Neuronal stem cell (in vitro differentiated cells): Measurements from ENCODE around the gene TOM1L2.

Experiments used
- DNase-seq: peaks from one replicate; pipeline ENCODE4 v3.0.0-alpha.2; 2013; ENCODE audit warnings: low spot score
- H2AFZ ChIP-seq: one replicate; pipeline ENCODE4 v1.6.1; 2013; ENCODE audit warnings: mild to moderate bottlenecking, low read length, inconsistent platforms
- H2AK5ac ChIP-seq: 2 replicates; pipeline ENCODE4 v1.6.1; 2013; ENCODE audit warnings: low read depth, mild to moderate bottlenecking, inconsistent platforms, low read length, moderate library complexity, mixed read lengths
- H2BK120ac ChIP-seq: 2 replicates; pipeline ENCODE4 v1.6.1; 2013; ENCODE audit warnings: low read depth, mild to moderate bottlenecking, inconsistent platforms, low read length, moderate library complexity, mixed read lengths
- H2BK12ac ChIP-seq: one replicate; pipeline ENCODE4 v1.6.1; 2013; ENCODE audit warnings: low read length, inconsistent platforms
- H2BK15ac ChIP-seq: 2 replicates; pipeline ENCODE4 v1.6.1; 2013; ENCODE audit warnings: mild to moderate bottlenecking, low read length, inconsistent platforms, mixed read lengths
- H2BK5ac ChIP-seq: one replicate; pipeline ENCODE4 v1.6.1; 2013; ENCODE audit warnings: inconsistent platforms, mild to moderate bottlenecking, low read length, moderate library complexity
- H3K14ac ChIP-seq: one replicate; pipeline ENCODE4 v1.6.1; 2013; ENCODE audit warnings: low read length, inconsistent platforms
- H3K18ac ChIP-seq: 2 replicates; pipeline ENCODE4 v1.6.1; 2013; ENCODE audit warnings: low read length, inconsistent platforms
- H3K23ac ChIP-seq: 2 replicates; pipeline ENCODE4 v1.6.1; 2013; ENCODE audit warnings: low read depth, mild to moderate bottlenecking, mixed read lengths, low read length, inconsistent platforms; ENCODE audit not compliant: poor library complexity
- H3K27ac ChIP-seq: replicated peaks from 3 replicates; pipeline ENCODE4 v1.5.1; 2013; ENCODE audit warnings: low read length, inconsistent platforms
- H3K27me3 ChIP-seq, 3 experiments: 2 replicates each; pipeline ENCODE4 v1.6.1; 2013; ENCODE audit warnings: low read length in 3 of 3, mild to moderate bottlenecking in 2 of 3, inconsistent platforms in 1 of 3, low read depth in 1 of 3, mixed read lengths in 1 of 3, moderate library complexity in 1 of 3; ENCODE audit not compliant: control insufficient read depth in 3 of 3, insufficient read depth in 3 of 3
- H3K36me3 ChIP-seq, 2 donors: replicated peaks in 1 of 2; 2 replicates each; pipeline ENCODE4 v1.6.1; 2013; ENCODE audit warnings: low read length in 2 of 2; ENCODE audit not compliant: control insufficient read depth in 2 of 2, insufficient read depth in 2 of 2
- H3K4ac ChIP-seq: 2 replicates; pipeline ENCODE4 v1.6.1; 2013; ENCODE audit warnings: inconsistent platforms, mild to moderate bottlenecking, low read length, moderate library complexity
- H3K4me1 ChIP-seq, 2 donors: 1 replicate in 1 of 2; 2 replicates in 1 of 2; pipeline ENCODE4 v1.6.1; 2013; ENCODE audit warnings: low read length in 2 of 2, low read depth in 1 of 2; ENCODE audit not compliant: control insufficient read depth in 2 of 2, insufficient read depth in 1 of 2
- H3K4me2 ChIP-seq: one replicate; pipeline ENCODE4 v1.6.1; 2013; ENCODE audit warnings: mild to moderate bottlenecking, low read length, inconsistent platforms; ENCODE audit not compliant: insufficient read depth, poor library complexity, severe bottlenecking
- H3K4me3 ChIP-seq, 2 donors: 2 replicates each; pipeline ENCODE4 v1.5.1; 2013; ENCODE audit warnings: low read length in 2 of 2, mild to moderate bottlenecking in 2 of 2, inconsistent platforms in 1 of 2, moderate library complexity in 1 of 2
- H3K79me1 ChIP-seq: one replicate; pipeline ENCODE4 v1.6.1; 2013; ENCODE audit warnings: low read depth, mild to moderate bottlenecking, inconsistent platforms, low read length, moderate library complexity
- H3K9ac ChIP-seq: one replicate; pipeline ENCODE4 v1.6.1; 2013; ENCODE audit warnings: mild to moderate bottlenecking, low read depth, low read length, inconsistent platforms; ENCODE audit not compliant: poor library complexity
- H3K9me3 ChIP-seq, 2 donors: replicated peaks in 1 of 2; 2 replicates each; pipeline versions ENCODE3 to v1.6.1; 2013; ENCODE audit warnings: low read length in 2 of 2, mild to moderate bottlenecking in 2 of 2, inconsistent platforms in 1 of 2, low read depth in 1 of 2, mixed read lengths in 1 of 2, moderate library complexity in 1 of 2; ENCODE audit not compliant: control insufficient read depth in 2 of 2, insufficient read depth in 1 of 2
- H4K8ac ChIP-seq: one replicate; pipeline ENCODE4 v1.6.1; 2013; ENCODE audit warnings: low read depth, mild to moderate bottlenecking, inconsistent platforms, low read length, moderate library complexity
- H4K91ac ChIP-seq: one replicate; pipeline ENCODE4 v1.6.1; 2013; ENCODE audit warnings: low read length, low read depth, mild to moderate bottlenecking, inconsistent platforms; ENCODE audit not compliant: poor library complexity
- WGBS, 2 donors: extraction: QIAGEN DNeasy Blood & Tissue Kit; methylation state at CpG; one replicate each; pipeline ENCODE4 v1.1.7; 2013; ENCODE audit warnings: missing lambda C conversion rate in 2 of 2, mixed read lengths in 1 of 2; ENCODE audit not compliant: insufficient read length in 2 of 2, insufficient replicate concordance in 1 of 2; ENCODE audit errors: extremely low coverage in 2 of 2; 5-methylcytosine and 5-hydroxymethylcytosine counted together

Gene TOM1L2

DNA sequence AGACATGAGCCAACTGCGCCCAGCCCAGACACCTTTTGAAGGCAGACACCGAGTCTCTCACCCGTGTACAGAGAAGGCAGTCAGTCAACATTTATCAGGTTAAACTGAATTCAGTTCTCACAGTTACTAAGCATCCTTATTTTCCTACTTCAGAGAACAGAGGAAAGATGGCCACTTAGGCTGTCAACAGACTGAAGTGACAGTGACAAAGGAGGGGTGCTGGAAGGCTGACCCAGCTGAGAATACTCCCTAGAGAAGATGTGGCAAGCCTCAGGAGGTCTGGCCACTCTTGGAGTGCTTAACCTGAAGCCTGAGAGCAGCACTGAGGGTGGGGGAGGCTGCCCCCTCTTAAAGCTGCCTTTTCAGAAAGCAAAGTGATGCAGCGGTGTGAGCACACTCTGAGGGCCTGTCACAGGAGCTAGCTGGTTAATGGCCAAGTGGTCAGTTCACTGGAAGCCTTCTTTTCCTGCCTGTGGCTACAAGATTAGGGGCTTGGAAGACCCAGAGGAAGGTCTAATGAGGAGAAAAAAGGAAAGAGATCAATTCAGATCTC is 84.4 kb downstream of the TOM1L2 start:
- Histone ChIP-seq H3K36me3 (no peaks in the 10 kb centered on the region), H2AK5ac (no peak overlapping the region), H3K9ac (no peak overlapping the region), H3K9me3 (no peaks in the 10 kb centered on the region), H3K23ac (no peak overlapping the region), H3K4me1 (peaks cover 10 to 22% of the 10 kb centered on the region in 2 donors), H2BK5ac (no peak overlapping the region), H3K79me1 (no peaks in the 10 kb centered on the region), H3K4ac (no peak overlapping the region), H2BK12ac (no peak overlapping the region), H3K27me3 (no peaks in the 10 kb centered on the region), H3K4me2 (no peak overlapping the region), H4K8ac (no peak overlapping the region), H2BK120ac (no peak overlapping the region), H2BK15ac (no peak overlapping the region), H3K18ac (no peak overlapping the region), H3K14ac (no peak overlapping the region), H3K4me3 (no peak overlapping the region), H3K27ac (no peak overlapping the region), H4K91ac (no peak overlapping the region), H2AFZ (no peak overlapping the region)
- no CpG with 5 or more reads among the region's 4 CpGs for WGBS, 2 donors
- DNase-seq, result no peak

DNA sequence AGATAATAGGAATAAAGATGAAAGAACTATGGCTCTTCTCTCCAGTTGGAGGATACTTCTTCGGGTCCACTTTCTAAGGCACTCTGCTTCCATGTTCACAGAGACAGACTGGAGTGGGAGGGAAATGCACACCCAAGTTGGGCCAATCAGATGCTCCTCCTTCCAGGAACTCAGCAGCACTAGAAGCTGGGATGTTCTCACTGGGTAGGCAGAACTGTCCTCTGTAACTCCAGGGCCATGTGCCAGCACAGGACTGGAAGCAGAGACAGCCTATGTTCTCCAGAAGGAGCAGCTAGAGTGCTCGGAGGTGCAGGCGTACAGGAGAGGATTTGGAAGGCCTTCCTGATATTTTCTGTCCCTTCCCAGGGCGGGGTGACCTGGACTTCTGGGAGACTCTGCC is 85.5 kb downstream of the TOM1L2 start:
- Histone ChIP-seq H4K8ac (no peak overlapping the region), H2BK5ac (no peak overlapping the region), H3K9ac (no peak overlapping the region), H3K4me3 (no peak overlapping the region), H2BK120ac (no peak overlapping the region), H3K18ac (no peak overlapping the region), H3K36me3 (no peaks in the 10 kb centered on the region), H3K27me3 (no peaks in the 10 kb centered on the region), H3K27ac (no peak overlapping the region), H2AK5ac (no peak overlapping the region), H4K91ac (no peak overlapping the region), H3K4me2 (no peak overlapping the region), H3K14ac (no peak overlapping the region), H3K23ac (no peak overlapping the region), H3K4me1 (peaks cover 10 to 18% of the 10 kb centered on the region in 2 donors), H3K79me1 (no peaks in the 10 kb centered on the region), H2AFZ (no peak overlapping the region), H2BK12ac (no peak overlapping the region), H2BK15ac (no peak overlapping the region), H3K9me3 (no peaks in the 10 kb centered on the region), H3K4ac (no peak overlapping the region)
- no peak for DNase-seq
- WGBS, 2 donors, result no CpG with 5 or more reads among the region's 4 CpGs

DNA sequence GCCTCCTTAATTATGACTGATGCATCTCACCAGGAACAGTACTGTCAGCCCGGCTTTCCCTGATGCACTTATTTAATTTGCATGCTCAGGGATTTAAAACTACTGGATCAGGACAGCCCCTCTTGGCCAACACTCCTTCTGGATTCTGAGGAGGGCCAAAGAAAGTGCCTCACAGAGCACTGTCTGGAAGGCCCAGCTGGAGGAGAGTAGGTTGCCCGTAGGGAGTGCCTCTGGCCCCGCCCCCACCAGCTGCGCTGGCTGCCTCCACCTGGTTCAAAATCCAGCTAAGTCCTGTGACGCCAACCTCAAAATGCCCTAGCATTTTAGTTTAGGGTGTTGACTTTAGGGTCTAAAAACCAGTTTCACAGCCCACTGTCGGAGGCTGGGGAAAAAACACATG is 86.0 kb downstream of the TOM1L2 start:
- Histone ChIP-seq H3K4me3 (no peak overlapping the region), H3K79me1 (no peaks in the 10 kb centered on the region), H4K91ac (no peak overlapping the region), H2AK5ac (no peak overlapping the region), H3K4me1 (peaks cover 10 to 18% of the 10 kb centered on the region in 2 donors), H4K8ac (no peak overlapping the region), H3K18ac (no peak overlapping the region), H2BK5ac (no peak overlapping the region), H3K27me3 (no peaks in the 10 kb centered on the region), H2BK120ac (no peak overlapping the region), H3K9ac (no peak overlapping the region), H3K36me3 (no peaks in the 10 kb centered on the region), H3K23ac (no peak overlapping the region), H3K9me3 (no peaks in the 10 kb centered on the region), H3K4ac (no peak overlapping the region), H2AFZ (no peak overlapping the region), H2BK12ac (no peak overlapping the region), H2BK15ac (no peak overlapping the region), H3K14ac (no peak overlapping the region), H3K27ac (no peak overlapping the region), H3K4me2 (no peak overlapping the region)
- WGBS, 2 donors, result no CpG with 5 or more reads among the region's 6 CpGs
- DNase-seq, result no peak

DNA sequence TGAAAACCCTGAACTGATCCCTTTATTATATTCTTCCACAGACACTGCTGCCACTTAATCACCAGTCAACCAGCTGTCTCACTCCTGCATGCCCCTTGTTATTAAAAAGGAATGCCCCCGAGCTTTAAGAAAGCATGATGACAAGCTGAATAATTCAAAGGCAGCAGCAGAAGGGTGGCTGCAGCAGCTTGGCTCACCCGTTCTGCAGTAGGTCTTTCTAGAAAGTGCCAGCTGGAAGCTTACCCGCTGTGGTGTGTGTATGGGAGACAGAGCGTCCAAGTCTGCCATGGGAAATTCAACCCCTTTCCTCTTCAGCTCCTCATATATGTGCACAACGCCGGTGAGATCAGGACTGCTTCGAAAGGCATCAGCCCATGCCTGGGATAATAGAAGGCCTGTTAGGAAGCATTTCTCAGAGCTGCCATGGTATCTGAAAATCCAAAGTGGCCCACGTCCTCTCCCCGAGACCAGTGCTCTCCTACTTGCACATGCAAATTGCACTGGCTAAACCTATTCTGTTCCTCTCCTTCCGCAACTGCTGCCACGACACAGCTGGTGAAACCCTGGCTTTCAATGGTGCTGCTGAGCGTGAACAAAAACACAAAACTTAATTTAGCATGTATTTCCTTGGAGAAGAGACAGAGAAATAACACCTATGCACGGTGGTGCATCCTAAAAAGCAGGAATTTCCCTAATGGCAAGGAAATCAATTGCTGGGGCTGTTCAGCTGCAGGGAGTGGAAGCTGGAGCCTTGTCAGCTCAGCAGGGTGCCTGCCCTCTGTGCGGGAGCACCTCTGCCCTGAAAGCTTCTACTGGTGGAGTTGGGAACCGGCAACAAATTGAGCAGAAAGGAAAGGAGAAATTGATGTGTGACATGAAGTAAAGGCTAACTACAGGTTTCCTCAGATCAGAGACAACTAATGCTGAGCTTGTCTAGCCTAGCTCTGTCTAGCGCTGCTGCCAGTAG is 87.5 kb downstream of the TOM1L2 start:
- H3K79me1 ChIP-seq, result no peaks in the 10 kb centered on the region
- H4K8ac ChIP-seq, result no peak overlapping the region
- peaks cover 12 to 18% of the 10 kb centered on the region in 2 donors for H3K4me1 ChIP-seq
- no peaks in the 10 kb centered on the region for H3K36me3 ChIP-seq
- H3K9ac ChIP-seq, result no peak overlapping the region
- peak overlapping the region; percentile 45 for H3K18ac ChIP-seq
- H2AK5ac ChIP-seq, result no peak overlapping the region
- no peak overlapping the region for H2AFZ ChIP-seq
- no peak overlapping the region for H3K4me2 ChIP-seq
- no peak overlapping the region for H3K4me3 ChIP-seq
- DNase-seq, result no peak
- no peak overlapping the region for H2BK15ac ChIP-seq
- H4K91ac ChIP-seq, result no peak overlapping the region
- no peak overlapping the region for H3K27ac ChIP-seq
- H2BK5ac ChIP-seq, result no peak overlapping the region
- H3K27me3 ChIP-seq, result no peaks in the 10 kb centered on the region
- no peak overlapping the region for H2BK120ac ChIP-seq
- no peak overlapping the region for H3K14ac ChIP-seq
- H2BK12ac ChIP-seq, result peak overlapping the region; percentile 9
- no peak overlapping the region for H3K4ac ChIP-seq
- H3K9me3 ChIP-seq, result no peaks in the 10 kb centered on the region
- no peak overlapping the region for H3K23ac ChIP-seq
- WGBS, 2 donors, result no CpG with 5 or more reads among the region's 16 CpGs
